HepG2 (cell line): Measurements from ENCODE around the gene SECTM1. TPM values are rescaled to one million over a fixed set of nuclear protein-coding genes. Genes with fewer than 3 reads are reported as not detected.

Source experiments
- ARID5B ChIP-seq: IDR thresholded peaks from 2 replicates; pipeline ENCODE4 v1.4.0; 2020; ENCODE audit warnings: mild to moderate bottlenecking, missing genetic modification reagents
- FOXO4 ChIP-seq: sonication (generic); formaldehyde crosslinking; conservative IDR thresholded peaks from 2 replicates; pipeline ENCODE4 v1.8.1; 2023; ENCODE audit warnings: missing genetic modification reagents
- FOXP1 ChIP-seq, 2 experiments: fragments of 450-650 bp in 1 of 2; IDR thresholded peaks; 2 replicates each; pipeline ENCODE4 v1.6.1; 2017 to 2018; ENCODE audit warnings: antibody characterized with exemption in 1 of 2
- KAT8 ChIP-seq: IDR thresholded peaks from 2 replicates; pipeline ENCODE4 v1.6.1; 2016; ENCODE audit warnings: missing genetic modification reagents, missing compliant biosample characterization
- KDM6A ChIP-seq: IDR thresholded peaks from 2 replicates; pipeline ENCODE4 v1.6.1; 2016; ENCODE audit warnings: low read depth
- MAZ ChIP-seq, 2 experiments: sonication (generic) in 1 of 2; formaldehyde crosslinking in 1 of 2; IDR thresholded peaks; 2 replicates each; pipeline versions ENCODE4 v1.5.0 to v1.6.1; 2012 to 2020; ENCODE audit warnings: low read depth in 2 of 2, mild to moderate bottlenecking in 2 of 2, borderline replicate concordance in 1 of 2, improper control_type of control experiment in 1 of 2, low read length in 1 of 2, missing genetic modification reagents in 1 of 2, moderate library complexity in 1 of 2
- MXD3 ChIP-seq: IDR thresholded peaks from 2 replicates; pipeline ENCODE4 v1.6.1; 2016; ENCODE audit warnings: mild to moderate bottlenecking, missing biosample characterization, missing genetic modification reagents
- NRL ChIP-seq: sonication (generic); formaldehyde crosslinking; IDR thresholded peaks from 2 replicates; pipeline ENCODE4 v1.5.0; 2020; ENCODE audit warnings: missing genetic modification reagents, mild to moderate bottlenecking, moderate library complexity, borderline replicate concordance
- PCBP1 ChIP-seq: fragments of 200-400 bp; formaldehyde crosslinking; IDR thresholded peaks from 2 replicates; pipeline ENCODE4 v1.6.1; 2017; ENCODE audit warnings: mild to moderate bottlenecking, low read depth, low read length, borderline replicate concordance
- SCMH1 ChIP-seq: sonication (generic); formaldehyde crosslinking; IDR thresholded peaks from 2 replicates; pipeline ENCODE4 v1.9.0; 2021; ENCODE audit warnings: missing genetic modification reagents, mild to moderate bottlenecking, borderline replicate concordance
- SP5 ChIP-seq: IDR thresholded peaks from 2 replicates; pipeline ENCODE4 v1.6.1; 2016; ENCODE audit warnings: low read depth, borderline replicate concordance
- TAF15 ChIP-seq: fragments of 200-400 bp; formaldehyde crosslinking; IDR thresholded peaks from one replicate; pipeline ENCODE4 v1.6.1; 2018; ENCODE audit warnings: mild to moderate bottlenecking, low read depth, low read length; ENCODE audit not compliant: poor library complexity, severe bottlenecking
- ZFP62 ChIP-seq: sonication (generic); formaldehyde crosslinking; IDR thresholded peaks from 2 replicates; pipeline ENCODE4 v1.4.0; 2020; ENCODE audit warnings: missing genetic modification reagents
- ZNF264 ChIP-seq: sonication (generic); formaldehyde crosslinking; IDR thresholded peaks from 2 replicates; pipeline ENCODE4 v1.4.0; 2020; ENCODE audit warnings: missing genetic modification reagents
- ZNF281 ChIP-seq: sonication (generic); formaldehyde crosslinking; IDR thresholded peaks from 2 replicates; pipeline ENCODE4 v1.4.0; 2020; ENCODE audit warnings: missing genetic modification reagents, borderline replicate concordance
- ZNF34 ChIP-seq: sonication (generic); formaldehyde crosslinking; IDR thresholded peaks from 2 replicates; pipeline ENCODE4 v1.4.0; 2020; ENCODE audit warnings: mild to moderate bottlenecking, missing genetic modification reagents, borderline replicate concordance
- ZNF530 ChIP-seq: sonication (generic); formaldehyde crosslinking; IDR thresholded peaks from 2 replicates; pipeline ENCODE4 v1.5.0; 2020; ENCODE audit warnings: low read depth, mild to moderate bottlenecking, missing genetic modification reagents
- ZNF691 ChIP-seq: sonication (generic); formaldehyde crosslinking; IDR thresholded peaks from 2 replicates; pipeline ENCODE4 v1.4.0; 2020; ENCODE audit warnings: missing genetic modification reagents, low read depth, mild to moderate bottlenecking, borderline replicate concordance
- polyA plus RNA-seq, 8 experiments: library from polyadenylated mRNA; depleted of rRNA in 3 of 8; stranded (reverse) in 7 of 8; unstranded in 1 of 8; fragments of >200 nt; fragmentation: Illumina TruSeq in 4 of 8; extraction: Trizol in 4 of 8; gene quantifications; 2 replicates each; pipeline versions ENCODE4 v1.2.1 to v1.2.3, GENCODE V29; 2011 to 2016; ENCODE audit warnings: low read depth in 4 of 8, missing spikeins in 1 of 8, mixed read lengths in 1 of 8; ENCODE audit not compliant: insufficient read depth in 1 of 8
- total RNA-seq, 5 experiments: library from RNA; depleted of rRNA; stranded (reverse); fragments of >200 nt; fragmentation: Illumina TruSeq; extraction: Trizol; gene quantifications; 2 replicates each; pipeline ENCODE4 v1.2.3, GENCODE V29; 2016; ENCODE audit warnings: low read depth in 1 of 5
- TF ChIP-seq, protein P1 (sequence below): sonication (generic); formaldehyde crosslinking; IDR thresholded peaks from 2 replicates; pipeline ENCODE4 v1.5.0; 2020; ENCODE audit warnings: missing genetic modification reagents

SECTM1 gene
- total and polyA plus RNA-seq, 2 of the 13 experiments (the other 11 are each of a cell fraction or from before 2014, with no cell fraction given), result 3.5 to 5.3 TPM

- TF ChIP-seq ARID5B (CRISPR knock-in tag) (no peak), ZFP62 (CRISPR knock-in tag) (no peak), MAZ (IDR thresholded peaks at IDR 0.05; ENCODE audit: borderline replicate concordance, low read depth, low read length) (no peak), MAZ (CRISPR knock-in tag; IDR thresholded peaks at IDR 0.05; ENCODE audit: low read depth) (peak; percentile 5; the same call in 1 of the 2 replicates), ZNF281 (CRISPR knock-in tag) (no peak), SCMH1 (CRISPR knock-in tag) (no peak), NRL (CRISPR knock-in tag) (no peak), ZNF530 (CRISPR knock-in tag) (no peak), ZNF691 (CRISPR knock-in tag) (no peak), FOXO4 (CRISPR knock-in tag) (no peak), PCBP1 (no peak; the same call in 1 of the 2 replicates), FOXP1 (IDR thresholded peaks at IDR 0.05) (no peak), FOXP1 (CRISPR knock-in tag; IDR thresholded peaks at IDR 0.05) (no peak), ZNF264 (no peak), KDM6A (CRISPR knock-in tag) (no peak), SP5 (CRISPR knock-in tag) (0 out of 2 replicates have a peak, but pooled peaks have one; percentile 24), KAT8 (CRISPR knock-in tag) (no peak), TAF15 (no peak), MXD3 (CRISPR knock-in tag) (no peak), ZNF34 (0 out of 2 replicates have a peak, but pooled peaks have one; percentile 23)
- TF ChIP-seq, protein P1, sequence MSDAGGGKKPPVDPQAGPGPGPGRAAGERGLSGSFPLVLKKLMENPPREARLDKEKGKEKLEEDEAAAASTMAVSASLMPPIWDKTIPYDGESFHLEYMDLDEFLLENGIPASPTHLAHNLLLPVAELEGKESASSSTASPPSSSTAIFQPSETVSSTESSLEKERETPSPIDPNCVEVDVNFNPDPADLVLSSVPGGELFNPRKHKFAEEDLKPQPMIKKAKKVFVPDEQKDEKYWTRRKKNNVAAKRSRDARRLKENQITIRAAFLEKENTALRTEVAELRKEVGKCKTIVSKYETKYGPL, result no peak
These were observed 23.3 kb upstream of the SECTM1 start (continued) for GRCh38 chr17:82356845-82357355.
